SK-N-MC (cell line): ENCODE data around the gene ADGRL1.
"Not testable (repeated sequence)": the region's sequence is repeated elsewhere in the genome, so short reads cannot be mapped to it uniquely, and the experiment has no call there.

Experiments
- DNase-seq: peaks from one replicate; pipeline ENCODE4 v3.0.0-alpha.2; 2011; ENCODE audit warnings: low read depth, low spot score
- H3K27ac ChIP-seq: fragments of 200-600 bp; sonication (generic); 2 replicates; pipeline ENCODE4 v1.5.1; 2016; ENCODE audit warnings: mixed run types
- H3K36me3 ChIP-seq: fragments of 200-600 bp; sonication (generic); 2 replicates; pipeline ENCODE4 v1.6.1; 2017; ENCODE audit warnings: antibody characterized with exemption, low read length, mixed read lengths; ENCODE audit not compliant: insufficient read depth
- H3K4me3 ChIP-seq: fragments of 200-600 bp; sonication (generic); 2 replicates; pipeline ENCODE4 v1.5.1; 2016
- H3K9ac ChIP-seq: fragments of 200-600 bp; sonication (generic); 2 replicates; pipeline ENCODE4 v1.8.0; 2017; ENCODE audit warnings: mixed run types, mixed read lengths; ENCODE audit not compliant: insufficient read length
- H3K9me3 ChIP-seq: fragments of 200-600 bp; sonication (generic); 2 replicates; pipeline ENCODE4 v1.6.1; 2017; ENCODE audit warnings: low read depth, mild to moderate bottlenecking, antibody characterized with exemption, low read length, moderate library complexity, mixed read lengths
- EZH2 ChIP-seq: fragments of 200-600 bp; sonication (generic); IDR thresholded peaks from one replicate; pipeline ENCODE4 v1.6.1; 2017; ENCODE audit warnings: antibody characterized with exemption
- FOXP2 ChIP-seq: optimal IDR thresholded peaks from 2 replicates; pipeline ENCODE3; 2011; ENCODE audit warnings: mild to moderate bottlenecking, moderate library complexity; ENCODE audit not compliant: insufficient read depth; ENCODE audit errors: extremely low read length, control extremely low read depth
- POLR2AphosphoS5 ChIP-seq: IDR thresholded peaks from 2 replicates; pipeline ENCODE4 v1.6.1; 2012; ENCODE audit warnings: mild to moderate bottlenecking, low read depth, low read length, borderline replicate concordance

Gene ADGRL1

DNA sequence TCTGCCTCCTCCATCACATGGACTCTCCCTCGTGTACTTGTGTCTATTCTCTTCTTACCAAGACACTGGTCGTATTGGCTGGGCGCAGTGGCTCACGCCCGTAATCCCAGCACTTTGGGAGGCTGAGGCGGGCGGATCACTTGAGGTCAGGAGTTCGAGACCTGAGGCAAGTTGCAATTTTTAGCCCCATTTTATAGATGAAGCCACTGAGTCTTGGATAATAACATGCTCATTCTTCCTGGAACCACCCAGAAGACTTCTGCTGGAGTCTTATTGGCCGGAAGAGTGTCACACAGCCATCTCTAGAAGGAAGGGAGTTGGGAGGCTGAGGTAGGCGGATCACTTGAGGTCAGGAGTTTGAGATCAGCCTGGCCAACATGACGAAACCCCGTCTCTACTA, 37.7 kb upstream of the ADGRL1 start:
- not testable (repeated sequence) for H3K9ac ChIP-seq, H3K4me3 ChIP-seq, H3K27ac ChIP-seq, H3K9me3 ChIP-seq, H3K36me3 ChIP-seq, DNase-seq

DNA sequence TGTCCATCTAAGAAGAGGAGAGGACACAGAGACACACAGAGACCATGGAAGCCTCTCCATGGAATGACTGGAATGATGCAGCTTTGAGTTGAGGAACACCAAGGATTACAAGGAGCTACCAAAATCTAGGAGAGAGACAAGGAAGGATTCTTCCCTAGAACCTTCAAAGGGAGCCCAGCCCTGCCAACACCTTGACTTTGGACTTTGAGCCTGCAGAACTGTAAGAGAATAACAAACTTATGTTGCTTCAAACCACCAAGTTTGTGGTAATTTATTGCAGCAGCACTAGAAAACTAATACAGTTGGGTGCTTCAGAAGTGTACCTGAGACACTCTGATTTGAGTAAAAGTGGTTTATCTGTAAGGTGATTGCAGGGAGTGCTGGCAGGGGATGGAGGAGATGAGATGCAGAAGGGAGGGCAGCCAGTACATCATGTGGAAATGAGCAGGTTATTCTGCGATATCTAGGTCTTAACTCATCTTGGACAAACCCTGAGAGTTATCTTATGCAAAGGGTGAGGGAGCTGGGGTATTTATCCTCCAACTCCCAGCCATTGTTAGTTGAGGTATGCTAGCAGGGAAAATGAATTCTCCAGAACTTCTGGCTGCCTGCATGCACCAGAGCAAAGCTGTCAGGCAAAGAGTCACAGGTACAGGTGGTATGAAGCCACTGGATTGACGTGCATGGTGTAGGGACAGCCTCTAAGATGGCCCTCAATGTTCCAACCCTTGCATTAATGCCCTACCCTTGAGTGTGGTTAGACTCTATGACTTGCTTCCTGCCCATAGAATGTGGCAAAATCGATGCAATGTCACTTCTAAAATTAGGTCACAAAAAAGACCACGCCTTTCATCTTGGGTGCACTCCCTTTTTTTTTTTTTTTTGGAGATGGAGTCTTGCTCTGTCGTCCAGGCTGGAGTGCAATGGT, 31.3 kb upstream of the ADGRL1 start:
- no peak for DNase-seq
- no peak overlapping the region for H3K9ac ChIP-seq
- H3K27ac ChIP-seq, result no peak overlapping the region
- H3K9me3 ChIP-seq, result no peaks in the 10 kb centered on the region
- no peak for TF ChIP-seq POLR2AphosphoS5
- TF ChIP-seq FOXP2, result no peak
- TF ChIP-seq EZH2, result no peak
- H3K36me3 ChIP-seq, result no peaks in the 10 kb centered on the region
- H3K4me3 ChIP-seq, result no peak overlapping the region

DNA sequence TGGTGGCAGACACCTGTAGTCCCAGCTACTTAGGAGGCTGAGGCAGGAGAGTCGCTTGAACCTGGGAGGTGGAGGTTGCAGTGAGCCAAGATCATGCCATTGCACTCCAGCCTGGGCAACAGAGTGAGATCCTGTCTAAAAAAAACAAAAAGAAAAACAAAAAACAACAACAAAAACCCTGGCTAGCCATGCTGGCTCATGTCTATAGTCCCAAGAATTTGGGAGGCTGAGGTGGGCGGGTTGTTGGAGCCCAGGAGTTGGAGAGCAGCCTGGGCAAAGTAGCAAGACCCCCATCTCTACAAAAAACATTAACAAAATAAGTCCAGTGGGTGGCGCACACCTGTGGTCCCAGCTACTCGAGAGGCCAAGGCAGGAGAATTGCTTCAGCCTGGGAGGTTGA, 27.0 kb upstream of the ADGRL1 start:
- H3K9ac ChIP-seq, H3K9me3 ChIP-seq, H3K27ac ChIP-seq, H3K4me3 ChIP-seq, H3K36me3 ChIP-seq, DNase-seq: not testable (repeated sequence)

DNA sequence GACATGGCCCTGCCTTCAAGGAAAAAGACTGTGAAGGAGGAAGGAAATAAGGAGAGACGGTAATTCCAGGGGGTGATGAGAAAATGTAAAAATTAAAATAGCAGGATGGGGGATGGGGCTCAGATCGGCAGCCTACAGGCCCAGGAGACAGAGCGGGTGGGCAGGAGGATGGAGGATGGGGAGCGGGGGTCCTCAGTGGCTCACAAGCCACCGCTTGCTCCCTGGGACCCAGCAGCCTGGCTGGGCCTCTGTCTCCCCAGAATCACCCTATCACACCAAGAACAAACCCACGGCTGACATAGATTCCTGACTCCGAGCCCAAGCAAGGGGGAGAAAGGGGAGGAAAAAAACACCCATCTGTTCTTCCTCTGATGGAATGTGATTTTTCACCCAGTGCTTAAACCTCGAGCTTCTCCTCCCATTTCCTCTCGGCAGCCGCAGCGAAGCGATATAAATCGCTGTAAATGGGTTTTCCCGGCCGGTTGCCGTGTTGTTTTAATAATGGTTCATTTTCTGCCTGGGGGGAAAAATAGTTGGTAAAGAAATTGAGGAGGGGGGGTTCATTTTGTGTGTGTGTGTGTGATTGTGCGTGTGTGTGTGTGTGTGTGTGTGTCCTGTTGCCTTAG, 22.6 kb upstream of the ADGRL1 start:
- H3K36me3 ChIP-seq, H3K9ac ChIP-seq, H3K9me3 ChIP-seq: not testable (repeated sequence)
- peak overlapping the region; percentile 86 for H3K27ac ChIP-seq
- peak overlapping the region; percentile 63 for H3K4me3 ChIP-seq
- peak; percentile 85 for DNase-seq

DNA sequence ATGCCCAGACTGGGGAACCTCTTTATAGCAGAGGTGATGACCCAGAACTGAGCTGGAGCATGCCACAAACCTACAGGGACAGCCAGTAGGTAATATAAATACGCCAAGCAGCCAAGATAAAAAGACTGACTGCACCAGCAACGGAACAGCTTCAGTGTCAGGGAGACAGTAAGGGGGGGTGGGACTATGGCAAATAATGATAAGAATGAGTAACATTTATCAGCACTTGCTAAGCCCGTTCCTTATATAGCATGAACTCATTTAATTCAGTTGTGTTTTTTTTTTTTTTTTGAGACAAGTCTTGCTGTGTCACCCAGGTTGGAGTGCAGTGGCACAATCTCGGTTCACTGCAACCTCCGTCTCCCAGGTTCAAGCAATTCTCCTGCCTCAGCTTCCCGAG, 20.5 kb upstream of the ADGRL1 start:
- H3K4me3 ChIP-seq, H3K9ac ChIP-seq, H3K9me3 ChIP-seq, DNase-seq, H3K36me3 ChIP-seq, H3K27ac ChIP-seq: not testable (repeated sequence)

DNA sequence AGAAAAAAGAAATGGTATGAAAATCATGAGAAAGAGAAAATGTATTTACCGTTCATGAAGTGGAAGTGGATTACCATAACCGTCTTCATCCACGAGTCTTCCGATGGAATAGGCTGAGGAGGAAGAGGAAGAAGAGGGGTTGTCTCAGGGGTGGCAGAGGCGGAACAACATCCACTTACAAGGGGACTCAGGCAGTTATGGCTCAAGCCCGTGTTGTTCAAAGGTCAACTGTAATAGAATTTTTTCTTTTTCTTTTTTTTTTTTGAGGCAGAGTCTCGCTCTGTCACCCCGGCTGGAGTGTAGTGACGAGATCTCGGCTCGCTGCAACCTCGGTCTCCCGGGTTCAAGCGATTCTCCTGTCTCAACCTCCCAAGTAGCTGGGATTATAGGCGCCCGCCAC, 16.9 kb upstream of the ADGRL1 start:
- Histone ChIP-seq H3K4me3 (no peak overlapping the region), H3K27ac (no peak overlapping the region), H3K9me3 (no peaks in the 10 kb centered on the region), H3K36me3 (no peaks in the 10 kb centered on the region), H3K9ac (no peak overlapping the region)
- TF ChIP-seq POLR2AphosphoS5 (no peak), FOXP2 (no peak), EZH2 (no peak)
- no peak for DNase-seq

DNA sequence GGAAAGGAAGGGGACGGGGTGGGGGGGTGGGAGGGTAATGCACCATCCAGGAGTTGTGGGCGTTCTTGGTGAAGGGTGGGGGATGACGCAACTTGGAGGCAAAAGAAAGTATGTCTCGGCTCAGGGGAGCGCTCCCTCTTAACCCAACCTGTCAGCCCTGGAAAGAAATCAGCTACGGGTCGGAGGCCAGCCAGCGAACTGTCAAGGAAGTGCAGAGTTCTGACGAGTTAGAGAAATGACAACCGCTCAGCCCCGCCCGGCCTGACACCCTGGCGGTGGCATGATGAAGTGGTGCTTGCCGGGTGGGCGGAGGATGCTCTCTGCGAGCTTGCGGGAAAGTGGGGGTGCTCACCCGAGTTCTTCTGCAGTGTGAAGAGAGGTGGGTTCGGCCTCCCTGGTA, 15.4 kb upstream of the ADGRL1 start:
- not testable (repeated sequence) for H3K9me3 ChIP-seq, H3K27ac ChIP-seq, H3K9ac ChIP-seq, H3K4me3 ChIP-seq, DNase-seq, H3K36me3 ChIP-seq

DNA sequence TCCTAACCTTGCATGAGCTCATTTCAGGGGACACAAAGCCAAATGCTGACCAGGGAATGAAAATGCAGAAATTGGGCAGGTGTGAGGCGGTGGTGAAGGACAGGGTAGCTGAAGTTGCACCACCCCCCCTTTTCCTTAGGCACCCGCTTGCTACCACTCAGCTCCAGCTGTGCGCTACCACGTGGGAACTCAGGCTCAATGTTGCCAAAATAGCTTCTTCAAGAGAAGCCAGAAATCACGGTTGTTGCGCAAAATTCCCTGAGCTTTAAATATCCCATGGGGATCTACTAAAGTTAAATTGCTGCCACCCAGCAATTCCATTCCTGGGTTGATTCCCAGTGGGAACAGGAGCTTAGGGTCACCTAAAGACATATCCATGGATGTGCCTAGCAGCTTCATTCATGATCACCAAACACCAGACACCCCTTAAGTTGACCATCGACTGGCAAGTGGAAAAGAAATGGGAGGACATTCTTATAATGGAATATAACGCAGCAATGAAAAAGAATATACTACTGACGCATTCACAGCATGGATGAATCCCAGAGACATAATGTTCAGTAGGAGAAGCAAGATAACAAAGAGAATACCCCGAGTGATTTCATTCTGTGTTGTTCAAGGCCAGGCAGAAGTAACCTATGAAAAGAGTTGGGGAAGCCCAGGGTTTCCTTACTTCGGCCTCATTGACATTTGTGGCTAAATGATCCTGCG, 12.8 kb upstream of the ADGRL1 start:
- no peaks in the 10 kb centered on the region for H3K36me3 ChIP-seq
- TF ChIP-seq POLR2AphosphoS5, result no peak
- TF ChIP-seq FOXP2, result no peak
- TF ChIP-seq EZH2, result no peak
- H3K27ac ChIP-seq, result no peak overlapping the region
- no peak for DNase-seq
- no peak overlapping the region for H3K4me3 ChIP-seq
- no peaks in the 10 kb centered on the region for H3K9me3 ChIP-seq
- no peak overlapping the region for H3K9ac ChIP-seq

DNA sequence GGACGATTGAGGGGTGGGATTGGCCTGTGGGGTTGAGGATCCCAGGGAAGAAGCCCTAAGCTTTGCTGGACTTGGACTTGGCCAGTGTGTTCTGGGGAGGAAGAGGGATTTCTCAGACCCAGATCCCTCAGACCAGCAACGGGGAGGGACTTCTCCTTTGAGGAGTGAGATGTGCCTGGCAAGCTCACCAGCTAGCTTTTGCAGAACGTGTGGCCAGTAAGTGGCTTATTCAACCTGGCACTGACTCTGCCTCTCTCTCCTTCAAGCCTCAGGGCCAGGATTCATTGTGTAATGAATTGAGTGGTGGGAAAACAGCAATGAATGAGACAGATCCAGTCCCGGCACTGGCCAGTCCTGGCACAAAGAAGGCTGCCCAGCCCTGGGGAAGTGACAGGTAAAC, 11.9 kb upstream of the ADGRL1 start:
- DNase-seq, H3K9me3 ChIP-seq: not testable (repeated sequence)

More for the DNA sequence above, 11.9 kb upstream of the ADGRL1 start:
- H3K27ac ChIP-seq, H3K36me3 ChIP-seq, H3K9ac ChIP-seq, H3K4me3 ChIP-seq: not testable (repeated sequence)
